ENCODE data around the gene PARP1.

Gene PARP1

GRCh38 chr1:226355669-226356551 lies 52.0 kb downstream of the PARP1 start:
- TF ChIP-seq, protein P1, sequence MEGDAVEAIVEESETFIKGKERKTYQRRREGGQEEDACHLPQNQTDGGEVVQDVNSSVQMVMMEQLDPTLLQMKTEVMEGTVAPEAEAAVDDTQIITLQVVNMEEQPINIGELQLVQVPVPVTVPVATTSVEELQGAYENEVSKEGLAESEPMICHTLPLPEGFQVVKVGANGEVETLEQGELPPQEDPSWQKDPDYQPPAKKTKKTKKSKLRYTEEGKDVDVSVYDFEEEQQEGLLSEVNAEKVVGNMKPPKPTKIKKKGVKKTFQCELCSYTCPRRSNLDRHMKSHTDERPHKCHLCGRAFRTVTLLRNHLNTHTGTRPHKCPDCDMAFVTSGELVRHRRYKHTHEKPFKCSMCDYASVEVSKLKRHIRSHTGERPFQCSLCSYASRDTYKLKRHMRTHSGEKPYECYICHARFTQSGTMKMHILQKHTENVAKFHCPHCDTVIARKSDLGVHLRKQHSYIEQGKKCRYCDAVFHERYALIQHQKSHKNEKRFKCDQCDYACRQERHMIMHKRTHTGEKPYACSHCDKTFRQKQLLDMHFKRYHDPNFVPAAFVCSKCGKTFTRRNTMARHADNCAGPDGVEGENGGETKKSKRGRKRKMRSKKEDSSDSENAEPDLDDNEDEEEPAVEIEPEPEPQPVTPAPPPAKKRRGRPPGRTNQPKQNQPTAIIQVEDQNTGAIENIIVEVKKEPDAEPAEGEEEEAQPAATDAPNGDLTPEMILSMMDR (IDR thresholded peaks at IDR 0.05), result no peak
- H3K36me3 ChIP-seq, result peaks cover 31% of the 10 kb centered on the region
- no peak overlapping the region for H3K27ac ChIP-seq
- H3K9me3 ChIP-seq, result no peaks in the 10 kb centered on the region
- H3K4me1 ChIP-seq (ENCODE audit: control insufficient read depth in 1 of 2, insufficient read depth in 1 of 2, low read depth in 1 of 2, low read length in 1 of 2), result no peaks in the 10 kb centered on the region
- H3K27me3 ChIP-seq, result no peaks in the 10 kb centered on the region
- no peak overlapping the region for H3K4me3 ChIP-seq (ENCODE audit: low read depth in 1 of 2, low read length in 1 of 2)

GRCh38 chr1:226355016-226355415 lies 52.9 kb downstream of the PARP1 start:
- Histone ChIP-seq H3K27ac (no peak overlapping the region), H3K4me1 (ENCODE audit: control insufficient read depth in 1 of 2, insufficient read depth in 1 of 2, low read depth in 1 of 2, low read length in 1 of 2) (peaks cover 0 to 3% of the 10 kb centered on the region in 2 experiments), H3K27me3 (peaks cover 7% of the 10 kb centered on the region), H3K4me3 (ENCODE audit: low read depth in 1 of 2, low read length in 1 of 2) (no peak overlapping the region), H3K36me3 (peaks cover 25% of the 10 kb centered on the region), H3K9me3 (no peaks in the 10 kb centered on the region)
- TF ChIP-seq, protein P1 (IDR thresholded peaks at IDR 0.05), result no peak

DNA sequence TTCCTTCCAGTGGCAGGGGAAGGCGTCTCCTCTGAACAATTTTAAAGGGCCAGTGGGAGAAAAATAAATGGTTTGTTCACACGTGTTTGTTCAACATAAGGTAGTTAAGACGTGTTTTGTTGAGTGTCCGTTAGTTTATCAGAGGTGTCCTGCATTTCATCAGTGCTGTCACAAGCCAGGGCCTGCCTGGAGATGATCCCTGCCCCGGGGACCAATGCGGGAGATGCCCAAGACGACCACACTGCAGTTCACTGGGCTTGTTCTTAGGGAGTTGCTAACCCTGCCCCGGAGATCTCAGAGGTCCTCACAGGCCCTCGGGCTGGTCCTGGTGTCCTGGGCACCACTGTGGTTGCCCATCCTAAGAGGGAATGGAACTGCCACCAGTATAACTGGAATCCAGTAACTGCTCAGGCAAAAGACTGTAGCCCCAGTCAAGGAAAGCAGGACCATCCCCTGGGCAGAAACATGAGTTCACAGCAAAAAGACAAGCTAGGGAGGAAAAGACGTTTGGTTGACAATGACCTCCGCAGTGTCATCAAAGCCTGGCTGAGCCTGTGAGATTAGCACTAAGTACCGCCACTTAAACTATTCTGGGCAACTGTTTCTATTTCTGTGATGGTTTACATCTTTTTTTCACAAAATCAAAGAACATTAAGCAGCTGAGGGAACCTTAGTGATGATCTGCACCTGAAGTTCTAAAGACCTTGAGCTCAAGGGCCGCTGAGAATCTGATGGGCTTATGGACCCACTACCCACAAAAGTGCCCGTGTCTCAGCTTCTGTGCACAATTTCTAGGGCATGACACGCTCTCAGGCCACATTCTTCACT lies 54.0 kb downstream of the PARP1 start:
- Histone ChIP-seq H3K27ac (no peak overlapping the region), H3K4me1 (ENCODE audit: control insufficient read depth in 1 of 2, insufficient read depth in 1 of 2, low read depth in 1 of 2, low read length in 1 of 2) (peaks cover 0 to 3% of the 10 kb centered on the region in 2 experiments)
- TF ChIP-seq, protein P1 (IDR thresholded peaks at IDR 0.05), result no peak

DNA sequence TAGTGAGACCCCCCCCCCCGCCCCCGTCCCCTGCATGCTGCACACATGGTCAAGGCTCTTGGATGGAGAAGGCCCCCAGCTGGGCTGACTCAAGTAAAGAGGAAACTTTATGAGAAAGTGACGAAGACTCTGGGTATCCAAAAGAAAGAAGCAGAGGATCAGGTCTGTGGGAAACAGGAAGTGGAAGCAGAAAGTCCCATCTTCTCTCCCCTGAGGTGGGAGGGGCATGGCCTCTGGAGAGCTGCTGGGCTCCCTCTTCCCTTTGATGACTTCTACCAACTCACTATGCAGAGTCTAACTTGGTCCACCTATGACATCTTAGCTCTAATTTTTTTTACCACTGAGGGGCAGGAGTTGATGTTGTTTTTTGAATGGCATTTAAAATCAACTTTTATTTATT lies 56.2 kb downstream of the PARP1 start:
- Histone ChIP-seq H3K4me3 (ENCODE audit: low read depth in 1 of 2, low read length in 1 of 2) (no peak overlapping the region), H3K9me3 (no peaks in the 10 kb centered on the region), H3K27ac (no peak overlapping the region), H3K27me3 (peaks cover 10% of the 10 kb centered on the region), H3K36me3 (peaks cover 6% of the 10 kb centered on the region), H3K4me1 (ENCODE audit: control insufficient read depth in 1 of 2, insufficient read depth in 1 of 2, low read depth in 1 of 2, low read length in 1 of 2) (peaks cover 0 to 3% of the 10 kb centered on the region in 2 experiments)
- TF ChIP-seq, protein P1 (IDR thresholded peaks at IDR 0.05), result no peak

More for the DNA sequence above, 54.0 kb downstream of the PARP1 start:
- H3K27me3 ChIP-seq, result peaks cover 10% of the 10 kb centered on the region
- H3K4me3 ChIP-seq (ENCODE audit: low read depth in 1 of 2, low read length in 1 of 2), result no peak overlapping the region
- H3K36me3 ChIP-seq, result peaks cover 15% of the 10 kb centered on the region
- H3K9me3 ChIP-seq, result no peaks in the 10 kb centered on the region

DNA sequence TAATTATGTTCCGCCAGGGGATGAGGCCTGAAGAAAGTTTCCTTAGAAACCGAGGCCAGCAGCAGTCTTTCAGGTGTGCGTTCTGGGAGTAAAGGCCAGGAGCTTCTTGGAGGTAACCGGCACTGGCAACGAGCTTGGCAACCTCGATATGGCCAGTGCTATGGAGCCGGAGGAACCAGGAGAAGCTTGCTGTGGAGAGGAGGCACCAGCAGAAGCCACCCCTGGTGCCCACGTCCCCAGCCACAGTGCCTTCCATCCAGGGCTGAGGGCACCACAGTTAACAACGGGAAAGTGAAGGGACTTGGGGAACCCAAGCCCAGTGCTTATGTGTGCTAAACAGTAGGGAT lies 57.4 kb downstream of the PARP1 start:
- TF ChIP-seq, protein P1 (IDR thresholded peaks at IDR 0.05), result no peak

More for the DNA sequence above, 57.4 kb downstream of the PARP1 start:
- peaks cover 0 to 3% of the 10 kb centered on the region in 2 experiments for H3K4me1 ChIP-seq (ENCODE audit: control insufficient read depth in 1 of 2, insufficient read depth in 1 of 2, low read depth in 1 of 2, low read length in 1 of 2)
- H3K4me3 ChIP-seq (ENCODE audit: low read depth in 1 of 2, low read length in 1 of 2), result no peak overlapping the region
- peaks cover 1% of the 10 kb centered on the region for H3K36me3 ChIP-seq
- no peaks in the 10 kb centered on the region for H3K9me3 ChIP-seq
- no peak overlapping the region for H3K27ac ChIP-seq
- H3K27me3 ChIP-seq, result peaks cover 10% of the 10 kb centered on the region

Measured in neutrophil (primary cell).